GM15510 (cell line): ENCODE data around the gene DNAJC18.

Source experiments
- POLR2A ChIP-seq: IDR thresholded peaks from 3 replicates; pipeline ENCODE4 v1.6.1; 2011; ENCODE audit warnings: borderline replicate concordance; ENCODE audit not compliant: insufficient read length; ENCODE audit errors: extremely low read depth

Gene DNAJC18

GRCh38 chr5:139369181-139369580 lies 70.1 kb downstream of the DNAJC18 start:
- TF ChIP-seq POLR2A = no peak

GRCh38 chr5:139368613-139369012 lies 70.7 kb downstream of the DNAJC18 start:
- no peak for TF ChIP-seq POLR2A

- no peak for TF ChIP-seq POLR2A
These were observed 74.9 kb downstream of the DNAJC18 start for GRCh38 chr5:139364466-139364865.

GRCh38 chr5:139363937-139364336 lies 75.4 kb downstream of the DNAJC18 start:
- TF ChIP-seq POLR2A = no peak

GRCh38 chr5:139361835-139362429 lies 77.4 kb downstream of the DNAJC18 start:
- TF ChIP-seq POLR2A = no peak

GRCh38 chr5:139360384-139360783 lies 78.9 kb downstream of the DNAJC18 start:
- TF ChIP-seq POLR2A = no peak
